NCI-H2196 (cell line): ENCODE data around the gene PHACTR3.
A peak's percentile ranks its signal among the peaks of the same experiment; 100 is the strongest.
"Not testable (repeated sequence)": the region's sequence is repeated elsewhere in the genome, so short reads cannot be mapped to it uniquely, and the experiment has no call there.

Experiments
- DNase-seq: peaks from one replicate; lab custom pipeline; 2025; ENCODE audit not compliant: unreplicated experiment; lab: John Stamatoyannopoulos, UW

Gene PHACTR3

DNA sequence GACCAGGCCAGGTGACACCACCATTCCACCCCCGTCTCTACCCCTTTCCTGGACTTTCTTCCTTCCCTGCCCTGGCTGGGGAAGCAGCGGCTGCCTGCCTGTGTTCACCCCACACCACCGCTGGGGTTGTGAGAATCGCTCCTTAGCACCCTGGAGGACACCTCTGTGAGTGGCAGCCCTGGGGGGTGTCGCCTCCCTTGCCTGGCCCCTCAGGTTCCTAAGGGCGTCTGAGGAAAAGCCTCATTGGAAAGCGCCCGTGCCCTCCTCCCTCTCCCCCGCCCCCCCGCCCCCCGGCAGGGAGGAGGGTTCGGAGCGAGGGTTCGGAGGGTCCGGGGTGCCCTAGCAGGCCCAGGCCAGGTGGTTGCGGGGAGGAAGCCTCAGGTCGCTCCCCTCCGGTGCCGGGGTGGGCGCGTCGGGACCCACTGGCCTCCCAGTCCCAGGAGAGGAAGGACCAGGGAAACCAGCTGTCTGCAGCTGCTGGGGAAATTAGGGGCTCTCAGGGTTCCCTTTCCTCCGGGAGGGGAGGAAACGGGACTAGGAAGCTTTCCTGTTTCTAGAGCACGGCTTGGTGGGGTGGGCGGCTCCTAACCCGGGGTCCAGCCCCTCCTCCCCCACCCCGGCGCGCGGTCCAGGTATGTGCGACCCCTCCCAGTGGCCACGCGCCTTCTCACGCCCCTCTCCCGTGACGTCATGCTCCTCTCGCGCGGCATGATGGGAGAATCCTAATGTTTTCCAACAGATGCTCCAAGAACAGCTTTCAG is at the start of gene PHACTR3:
Gene PHACTR3, plus strand, starts transcription at position 760 of the 761 bp plus-strand sequence. CDS start 475 bp downstream, outside the sequence.
- DNase-seq, result no peak

DNA sequence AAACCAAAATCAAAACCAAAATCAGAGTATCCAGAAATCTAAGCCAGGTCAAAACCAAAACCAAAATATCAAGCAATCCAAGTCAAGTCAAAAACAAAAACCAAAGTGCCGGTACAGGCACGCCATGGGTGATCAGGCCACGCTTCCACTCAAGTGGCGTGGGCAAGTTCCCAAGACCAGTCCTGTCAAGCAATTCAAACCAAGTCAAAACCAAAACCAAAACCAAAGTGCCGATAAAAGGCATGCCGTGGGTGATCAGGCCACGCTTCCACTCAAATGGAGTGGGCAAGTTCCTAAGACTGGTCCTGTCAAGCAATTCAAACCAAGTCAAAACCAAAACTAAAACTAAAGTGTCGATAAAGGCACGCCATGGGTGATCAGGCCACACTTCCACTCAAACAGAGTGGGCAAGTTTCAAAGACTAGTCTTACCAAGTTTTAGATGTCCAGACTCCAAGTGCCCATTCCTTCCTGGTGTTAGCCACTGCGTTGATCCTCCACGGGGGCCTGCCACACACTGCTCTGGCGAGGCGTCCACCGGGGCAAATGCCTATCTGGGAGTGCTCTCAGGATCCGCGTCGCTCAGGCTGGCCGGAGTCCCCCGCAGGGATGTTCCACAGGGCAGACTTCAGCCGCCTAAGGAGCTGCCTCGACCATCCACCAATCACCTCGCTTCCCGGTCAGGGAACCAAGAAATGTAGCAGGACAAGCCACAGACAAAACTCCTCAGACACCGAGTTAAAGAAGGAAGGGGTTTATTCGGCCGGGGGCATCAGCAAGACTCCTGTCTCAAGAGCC is 46.4 kb upstream of the PHACTR3 start:
- not testable (repeated sequence) for DNase-seq

DNA sequence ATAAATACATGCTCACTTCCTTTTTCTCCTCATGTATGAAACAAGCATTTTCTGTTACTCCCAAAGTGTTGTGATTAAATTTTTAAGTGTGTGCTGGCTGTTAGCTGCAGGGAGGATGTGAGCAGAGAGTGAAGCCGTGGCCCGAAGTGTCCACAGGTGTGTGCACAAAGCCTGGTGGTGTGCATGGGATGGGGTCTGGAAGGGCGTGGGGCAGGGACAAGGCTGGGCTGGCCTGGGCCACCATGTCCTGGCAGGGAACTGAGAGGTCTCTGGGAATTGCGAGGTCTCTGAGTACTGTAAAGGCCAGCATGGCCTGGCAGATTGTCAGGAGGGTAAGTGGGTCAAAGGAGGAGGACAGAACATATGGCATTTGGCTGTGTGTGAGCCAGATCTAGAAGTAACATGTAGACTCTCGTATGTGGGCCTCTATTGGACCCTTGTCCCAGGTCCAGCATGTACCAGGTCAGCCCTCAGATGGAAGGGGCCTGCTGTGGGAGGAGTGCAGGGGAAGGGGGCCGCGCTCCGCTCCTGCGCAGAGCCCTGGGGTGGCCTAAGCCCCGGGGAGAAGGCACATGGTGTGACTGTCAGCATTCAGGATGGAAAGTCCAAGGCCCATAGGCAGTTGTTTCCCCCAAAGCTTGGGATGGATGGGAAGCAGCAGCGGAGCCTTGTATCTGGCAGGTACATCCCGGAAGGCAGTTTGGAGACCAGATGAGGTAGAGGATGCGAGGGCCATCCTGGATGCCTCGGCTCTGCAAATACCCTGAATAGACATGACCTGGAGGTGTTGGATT is 45.1 kb upstream of the PHACTR3 start:
- no peak for DNase-seq

DNA sequence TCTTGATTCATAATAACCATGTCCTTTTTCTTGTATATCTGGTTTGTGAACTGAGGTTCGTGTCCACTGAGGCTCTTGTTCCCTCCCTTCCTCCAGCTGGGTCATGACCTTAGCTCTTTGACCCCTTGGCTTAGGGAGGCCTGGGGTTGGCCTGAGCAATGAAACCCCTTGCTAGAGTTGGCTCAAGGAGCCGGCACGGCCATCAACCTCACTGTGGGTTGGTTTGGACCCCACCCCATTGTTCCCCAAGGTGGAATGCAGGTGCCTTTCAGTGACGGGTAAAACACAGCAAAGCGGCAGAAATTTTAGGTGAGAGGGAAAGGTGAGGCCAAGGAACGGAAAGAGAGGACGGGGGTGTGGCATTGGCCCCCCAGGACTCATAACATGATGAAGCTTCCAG is 44.5 kb upstream of the PHACTR3 start:
- no peak for DNase-seq

DNA sequence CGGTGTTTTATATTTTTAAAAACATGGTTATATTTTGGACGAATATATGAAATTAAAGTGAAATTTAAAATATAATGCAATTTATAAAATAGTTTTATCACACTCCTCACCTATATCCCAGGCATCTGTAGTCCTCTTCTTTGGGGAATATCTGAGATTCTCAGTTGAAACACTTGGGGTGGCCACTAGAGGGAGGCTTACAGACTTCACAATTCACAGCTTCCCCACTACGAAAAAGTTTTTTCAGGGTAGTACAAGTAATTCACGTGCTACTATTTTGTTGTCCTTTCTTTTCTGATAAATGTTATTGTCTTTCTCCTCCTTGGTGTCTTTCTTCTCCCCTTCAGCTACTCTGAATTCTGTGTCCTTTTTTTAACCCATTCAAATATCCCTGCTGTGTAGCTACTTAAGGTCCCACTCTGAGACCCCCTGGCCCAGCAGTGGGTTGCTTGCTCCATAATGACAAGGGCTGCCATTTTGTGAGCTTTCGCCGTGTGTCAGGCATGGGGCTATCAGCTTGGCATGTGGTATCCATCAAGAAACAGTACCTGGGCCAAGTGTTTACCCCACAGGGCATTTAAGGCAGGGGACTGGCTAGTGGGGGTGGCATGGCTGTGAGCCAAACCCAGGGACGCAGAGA is 43.6 kb upstream of the PHACTR3 start:
- no peak for DNase-seq

DNA sequence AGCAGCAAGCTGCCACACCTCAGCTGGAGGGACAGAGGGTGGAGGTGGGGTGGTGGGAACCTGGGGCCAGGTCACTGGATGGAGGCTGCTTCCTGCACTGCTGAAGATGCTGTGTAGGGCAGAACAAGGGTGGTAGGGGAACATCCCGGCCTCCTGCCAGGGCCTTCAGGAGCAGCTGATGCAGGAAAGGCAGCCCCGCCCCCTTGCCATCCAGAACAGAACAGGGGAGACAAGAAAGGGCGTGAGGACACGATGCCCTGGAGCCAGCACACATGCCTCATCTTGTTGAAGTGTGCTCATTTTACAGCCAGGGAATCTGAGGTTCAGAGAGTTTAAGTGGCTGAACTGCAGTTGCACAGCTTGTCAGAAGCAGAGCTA is 43.1 kb upstream of the PHACTR3 start:
- DNase-seq, result no peak

DNA sequence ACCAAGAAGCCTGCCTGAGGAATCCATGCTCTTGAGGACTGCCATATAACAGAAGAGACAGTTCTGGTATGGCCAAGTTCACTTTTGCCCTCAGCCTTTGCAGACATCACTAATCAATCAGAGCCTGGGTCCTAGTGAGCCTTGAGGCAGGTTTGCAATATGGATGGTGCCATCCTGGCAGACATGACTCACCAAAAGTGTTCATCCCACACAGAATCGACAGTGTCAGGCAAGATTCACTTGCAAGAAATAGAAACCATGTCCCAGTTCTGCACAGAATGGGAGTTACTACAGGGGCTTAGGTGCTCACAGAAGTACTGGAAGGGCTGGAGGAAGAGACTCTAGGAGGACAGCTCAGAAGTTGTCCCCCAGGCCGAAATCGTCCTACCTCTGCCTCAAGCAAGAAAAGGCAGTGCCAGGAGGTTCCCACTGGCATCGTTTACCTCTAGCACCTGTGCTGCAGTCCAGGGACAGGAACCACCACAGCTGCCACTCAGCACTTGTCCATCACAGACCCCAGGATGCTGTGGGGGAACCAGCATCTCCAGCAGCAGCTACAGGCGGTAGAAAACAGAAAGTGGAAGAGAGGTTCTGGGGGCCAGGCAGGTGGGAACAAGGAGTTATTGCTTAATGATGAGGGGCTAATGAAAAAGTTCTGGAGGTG is 42.6 kb upstream of the PHACTR3 start:
- DNase-seq, result no peak

DNA sequence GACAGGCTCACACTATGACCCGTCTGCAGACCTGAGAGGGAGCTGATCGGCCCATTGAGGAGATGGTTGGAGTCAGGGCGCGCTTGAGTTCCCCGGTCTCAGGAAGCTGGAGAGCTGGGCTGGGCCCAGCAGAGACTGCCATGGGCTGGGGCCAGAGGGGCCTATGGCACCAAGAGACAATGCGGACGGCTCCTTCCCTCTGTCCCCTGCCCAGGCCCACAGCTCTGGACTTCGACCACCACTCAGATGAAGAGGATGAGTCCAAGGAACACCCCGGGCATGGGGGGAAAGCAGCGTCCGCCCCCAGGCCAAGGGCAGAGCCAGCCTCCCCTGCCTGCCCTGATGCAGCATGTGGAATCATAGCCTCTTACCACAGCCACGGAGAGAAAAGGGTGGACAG is 40.2 kb upstream of the PHACTR3 start:
- DNase-seq, result no peak

DNA sequence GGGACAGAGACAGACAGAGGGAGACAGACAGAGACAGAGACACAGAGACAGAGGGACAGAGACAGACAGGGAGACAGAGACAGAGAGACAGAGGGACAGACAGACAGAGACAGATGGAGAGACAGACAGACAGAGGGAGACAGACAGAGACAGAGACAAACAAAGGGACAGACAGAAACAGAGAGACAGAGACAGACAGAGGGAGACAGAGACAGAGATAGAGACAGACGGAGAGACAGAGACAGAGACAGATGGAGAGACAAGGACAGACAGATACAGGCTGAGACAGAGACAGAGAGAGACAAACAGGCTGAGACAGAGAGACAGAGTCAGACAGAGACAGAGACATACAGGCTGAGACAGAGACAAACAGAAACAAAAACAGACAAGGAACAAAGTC is 39.4 kb upstream of the PHACTR3 start:
- DNase-seq, result no peak

DNA sequence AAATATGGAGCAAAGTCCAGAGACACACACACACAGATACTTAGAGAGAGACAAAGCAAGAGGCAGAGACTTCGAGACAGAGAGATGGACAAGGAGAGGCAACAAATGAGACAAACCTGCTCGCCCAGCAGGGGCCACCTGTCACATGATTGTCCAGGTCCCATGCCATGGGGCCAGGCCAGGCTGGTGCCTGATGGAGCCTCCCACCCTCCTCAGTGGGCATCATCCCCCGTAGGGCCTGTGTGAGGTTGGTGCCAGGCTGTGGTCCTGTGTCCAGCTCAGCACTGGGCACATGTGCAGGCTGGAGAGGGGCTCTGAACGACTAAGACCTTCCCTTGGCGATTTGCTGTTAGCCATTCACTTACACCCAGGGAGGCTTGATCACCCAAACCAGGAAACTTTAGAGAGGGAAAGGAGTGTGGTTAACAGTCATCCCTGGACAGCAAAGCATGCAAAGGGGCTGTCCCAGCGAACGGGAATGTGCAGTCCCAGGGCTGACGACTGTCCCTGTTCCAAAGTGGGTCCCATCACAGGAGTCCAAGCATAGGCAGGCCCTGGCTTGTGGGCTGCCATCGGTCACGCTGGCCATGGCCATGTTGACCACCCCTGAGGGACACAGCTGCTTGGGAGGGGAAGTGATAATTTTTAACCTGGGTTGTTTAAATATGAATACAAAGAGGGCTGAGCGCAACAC is 38.4 kb upstream of the PHACTR3 start:
- no peak for DNase-seq

DNA sequence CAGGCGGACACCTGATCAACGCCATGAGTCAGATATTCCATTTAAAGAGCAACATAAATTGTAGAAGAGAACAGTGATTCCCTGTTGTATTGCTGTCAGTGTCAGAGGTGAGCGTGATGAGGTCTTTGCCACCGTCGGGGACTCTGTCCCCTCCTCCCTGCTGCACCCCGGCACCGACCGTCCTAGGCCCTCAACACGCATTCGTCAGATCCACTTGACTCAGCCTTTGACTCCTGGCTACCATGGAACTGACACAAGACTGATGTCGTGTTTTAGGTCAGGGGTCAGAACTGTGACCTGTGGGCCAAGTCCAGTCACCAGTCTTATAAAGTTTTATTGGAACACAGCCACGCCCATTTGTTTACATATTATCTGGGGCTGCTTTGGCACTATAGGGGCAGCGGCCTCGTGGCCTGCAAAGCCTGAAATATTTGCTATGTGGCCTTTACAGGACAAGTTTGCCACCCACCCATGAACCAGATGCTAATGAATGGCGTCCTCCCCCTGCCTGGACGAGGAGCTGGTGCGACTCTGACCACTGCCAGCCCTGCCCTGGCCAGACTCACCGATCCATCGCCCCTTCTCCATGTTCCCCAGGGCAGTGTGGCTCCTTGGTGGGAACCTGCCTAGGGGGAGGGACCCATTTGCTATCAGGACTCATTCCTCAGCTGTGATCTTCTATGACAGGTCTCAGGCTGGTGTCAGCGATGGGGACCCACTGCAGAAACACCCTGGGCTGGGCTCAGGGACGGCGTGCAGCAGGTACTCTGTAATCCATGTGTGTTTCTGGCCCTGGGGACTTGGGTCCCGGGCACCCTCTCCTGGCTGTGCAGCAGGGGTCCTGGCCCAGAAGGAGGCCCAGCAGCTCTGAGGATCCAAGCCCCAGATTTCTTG is 37.5 kb upstream of the PHACTR3 start:
- no peak for DNase-seq

DNA sequence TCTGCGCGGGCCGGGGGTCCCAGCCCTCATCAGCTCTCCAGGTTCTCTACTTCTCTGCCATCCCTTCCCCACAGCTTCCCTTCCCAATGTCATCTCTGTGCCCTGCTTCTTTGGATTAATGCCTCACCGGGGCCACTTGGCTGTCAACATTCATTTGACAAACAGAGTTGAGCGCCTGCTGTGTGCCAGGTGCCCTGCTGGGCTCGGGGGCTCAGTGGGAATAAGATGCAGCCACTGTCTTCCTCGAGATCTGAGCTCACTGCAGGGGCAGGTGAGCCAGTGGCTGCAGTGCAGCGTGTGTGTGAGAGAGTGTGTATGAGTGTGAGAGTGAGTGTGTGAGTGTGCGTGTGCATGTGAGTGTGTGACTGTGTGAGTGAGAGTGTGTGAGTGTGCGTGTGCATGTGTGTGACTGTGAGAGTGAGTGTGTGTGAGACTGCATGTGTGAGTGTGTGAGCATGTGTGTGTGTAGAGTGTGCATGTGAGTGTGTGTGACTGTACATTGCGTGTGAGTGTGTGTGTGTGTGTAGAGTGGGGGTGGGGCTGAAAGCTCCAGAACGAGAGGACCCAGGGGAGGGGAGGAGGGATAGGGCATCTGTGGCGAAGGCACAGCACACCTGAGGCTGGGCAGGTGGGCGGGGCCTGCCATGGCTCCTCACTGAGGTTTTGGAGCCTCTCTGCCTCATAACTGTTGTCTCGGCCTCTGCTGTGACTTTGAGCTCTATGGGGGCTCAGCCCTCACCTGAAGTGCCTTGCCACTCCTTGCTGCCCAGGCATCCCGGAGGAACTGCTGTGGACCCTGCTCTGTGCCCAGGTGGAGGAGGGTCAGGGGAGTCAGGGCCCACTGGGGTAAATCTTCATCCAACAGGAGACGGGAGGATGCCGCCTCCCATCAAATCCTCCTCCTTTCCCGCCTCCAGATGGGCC is 36.5 kb upstream of the PHACTR3 start:
- DNase-seq, result no peak

DNA sequence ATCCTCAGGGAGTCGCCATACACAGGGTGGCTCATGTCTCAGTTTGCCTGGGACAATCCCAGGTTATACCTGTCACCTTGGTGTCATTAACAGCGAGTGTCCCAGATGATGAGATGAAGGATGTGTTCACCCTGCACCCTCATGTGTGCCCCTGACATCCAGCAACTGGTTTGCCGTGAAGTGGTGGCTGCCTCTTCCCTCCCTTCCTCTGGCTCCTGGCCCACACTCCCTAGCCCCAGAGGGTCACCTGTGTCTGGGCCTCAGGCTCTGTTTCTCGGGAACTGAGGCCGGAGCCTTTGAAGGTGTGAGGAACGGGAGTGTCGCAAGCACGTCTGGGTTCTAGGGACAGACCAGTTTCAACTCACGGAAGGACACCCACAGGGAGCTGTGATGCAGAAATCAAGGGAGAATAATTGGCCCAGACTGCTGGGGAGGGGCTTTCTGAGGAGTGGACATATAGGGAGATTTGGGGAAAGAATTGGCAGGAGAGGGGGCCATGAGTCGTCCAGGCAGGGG is 35.8 kb upstream of the PHACTR3 start:
- no peak for DNase-seq

DNA sequence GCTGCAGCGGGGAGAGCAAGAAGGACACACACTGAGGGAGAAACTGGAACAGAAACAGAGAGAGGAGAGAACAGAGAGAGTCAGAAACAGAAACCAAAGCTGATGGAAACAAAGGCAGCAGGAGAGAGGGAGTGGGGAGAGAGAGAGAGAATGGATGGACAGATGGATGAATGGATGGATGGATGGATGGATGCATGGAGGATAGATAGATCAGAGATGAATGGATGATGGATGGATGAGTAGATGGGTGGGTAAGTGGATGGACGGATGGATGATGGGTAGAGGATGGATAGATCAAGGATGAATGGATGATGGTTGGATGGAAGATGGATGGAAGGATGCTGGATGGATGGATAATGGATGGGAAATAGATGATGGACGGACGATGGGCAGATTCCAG is 35.0 kb upstream of the PHACTR3 start:
- no peak for DNase-seq

DNA sequence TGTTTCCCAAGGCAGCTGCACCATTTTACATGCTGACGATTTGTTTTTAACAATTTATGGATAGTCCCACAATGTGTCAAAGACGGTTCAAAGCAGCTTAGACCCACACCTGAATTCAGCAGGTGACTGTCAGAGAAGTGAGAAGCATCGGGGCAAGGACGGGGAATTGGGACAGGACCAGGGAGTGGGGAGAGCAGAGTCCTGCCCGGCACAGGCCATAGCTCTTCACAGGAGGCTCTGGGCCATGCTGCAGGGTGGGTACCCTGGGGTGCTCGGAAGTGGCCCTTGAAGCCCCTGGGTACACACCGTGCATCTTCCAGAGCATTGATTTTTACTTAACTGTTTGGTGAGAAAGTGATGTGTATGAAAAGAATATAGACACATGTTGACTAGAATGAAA is 33.2 kb upstream of the PHACTR3 start:
- DNase-seq, result no peak

DNA sequence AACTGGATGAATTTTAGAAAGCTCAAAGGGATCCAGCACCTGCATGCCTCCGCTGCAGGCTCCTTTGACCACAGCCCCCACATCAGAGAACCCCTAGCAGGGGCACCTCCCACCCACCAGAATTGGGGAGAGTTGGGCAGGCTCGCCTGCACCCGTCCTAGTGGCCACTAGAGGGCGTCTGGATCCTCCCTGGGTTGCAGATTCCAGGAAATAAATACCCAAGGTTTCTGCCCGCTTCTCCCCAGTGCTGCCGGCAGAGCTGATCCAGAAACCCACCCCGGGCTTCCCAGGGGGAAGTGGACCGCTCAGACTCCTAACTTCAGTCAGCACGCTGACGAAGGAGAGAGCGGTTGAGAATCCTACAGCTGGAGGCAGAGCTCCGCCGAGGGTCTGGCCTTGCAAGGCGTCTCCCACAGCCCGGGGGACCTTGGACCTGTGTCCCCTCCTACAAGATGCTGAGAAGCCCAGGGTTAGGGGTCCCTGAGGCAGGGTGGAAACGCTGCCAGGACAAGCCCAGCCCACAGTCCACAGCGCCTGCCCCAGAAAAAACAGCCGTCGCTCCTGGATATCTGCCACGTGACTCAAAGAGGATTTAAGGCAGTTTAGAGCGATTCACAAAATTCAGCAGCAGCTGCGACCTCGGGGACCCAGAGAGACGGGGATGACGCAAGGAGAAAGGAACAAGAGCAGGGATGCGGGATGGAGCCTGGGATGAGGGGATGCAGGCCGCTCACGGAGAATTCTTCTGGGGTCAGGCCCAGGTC is 32.6 kb upstream of the PHACTR3 start:
- DNase-seq, result peak; percentile 65

DNA sequence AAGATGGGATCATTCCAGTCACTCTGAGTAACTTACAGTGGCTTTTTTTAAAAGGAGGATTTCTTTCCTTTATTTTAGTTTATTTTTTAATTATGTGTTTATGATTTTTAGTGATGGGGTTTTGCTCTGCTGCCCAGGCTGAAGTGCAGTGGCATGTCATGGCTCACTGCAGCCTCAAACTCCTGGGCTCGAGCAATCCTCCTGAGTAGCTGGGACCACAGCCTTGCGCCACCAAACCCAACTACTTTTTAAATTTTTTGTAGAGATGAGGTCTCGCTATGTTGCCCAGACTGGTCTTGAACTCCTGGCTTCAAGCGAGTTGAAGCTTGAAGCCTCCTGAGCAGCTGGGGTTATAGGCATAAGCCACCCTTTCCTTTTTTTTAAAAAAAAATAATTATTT is 31.8 kb upstream of the PHACTR3 start:
- no peak for DNase-seq
